Fibroblast of mammary gland (primary cell): ENCODE data around the gene TTLL13.

ENCODE experiments used
- DNase-seq: peaks from one replicate; pipeline ENCODE4 v3.0.0-alpha.2; 2010; ENCODE audit warnings: low read depth
- H3K4me3 ChIP-seq: 2 replicates; pipeline ENCODE4 v1.5.1; 2011; ENCODE audit warnings: low read depth, mild to moderate bottlenecking, low read length, moderate library complexity; ENCODE audit not compliant: control insufficient read depth
- CTCF ChIP-seq: conservative IDR thresholded peaks from 2 replicates; pipeline ENCODE4 v1.5.1; 2011; ENCODE audit warnings: low read depth, low read length, inconsistent platforms; ENCODE audit not compliant: control insufficient read depth, insufficient read depth

Gene TTLL13

DNA sequence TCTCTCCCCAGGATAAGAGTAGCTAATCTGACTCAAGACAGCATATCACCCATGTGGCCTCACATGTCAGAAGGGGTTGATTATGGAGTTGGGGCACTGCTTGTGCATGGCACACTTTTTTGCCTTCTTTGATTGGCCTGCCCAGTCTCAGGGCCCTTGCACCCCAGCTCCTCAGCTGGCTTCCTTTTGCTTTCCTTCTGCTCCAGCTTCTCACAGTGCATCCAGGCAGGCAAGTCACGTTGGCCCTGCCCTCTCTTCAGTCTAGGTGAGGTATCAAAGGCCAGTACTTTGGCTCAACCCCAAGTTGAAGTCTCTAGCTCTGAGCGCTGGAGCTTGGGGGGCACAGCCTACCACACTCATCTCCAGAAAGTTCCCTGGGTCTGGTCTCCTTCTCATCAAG is 58.3 kb downstream of the TTLL13 start:
- no peak overlapping the region for H3K4me3 ChIP-seq
- no peak for TF ChIP-seq CTCF
- no peak for DNase-seq

DNA sequence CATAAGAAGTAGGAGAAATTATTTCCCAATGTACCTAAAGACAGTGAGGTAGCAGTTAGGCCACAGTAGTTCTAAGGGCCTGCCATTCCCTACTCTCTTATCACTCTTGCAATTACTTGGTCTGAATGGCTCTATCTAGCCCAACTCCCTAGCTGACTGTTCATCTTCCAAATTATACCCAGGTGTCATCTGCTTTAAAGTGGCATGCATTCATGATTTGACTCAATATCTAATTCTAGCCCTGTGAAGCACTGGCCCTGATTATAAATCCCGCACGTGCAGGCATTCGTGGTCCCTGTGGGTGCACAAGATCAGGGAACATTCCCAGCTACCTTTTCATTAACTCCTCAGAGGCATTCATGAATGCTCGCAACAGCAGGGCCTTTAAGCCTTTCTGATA is 59.7 kb downstream of the TTLL13 start:
- no peak for DNase-seq
- no peak for TF ChIP-seq CTCF
- H3K4me3 ChIP-seq = no peak overlapping the region
